Breast epithelium (tissue), 4 donors: Measurements from ENCODE around the gene ATP7B. TPM values are rescaled to one million over a fixed set of nuclear protein-coding genes. Genes with fewer than 3 reads are reported as not detected.

Experiments
- DNase-seq, 2 donors: peaks; one replicate each; pipeline ENCODE4 v3.0.0-alpha.2; 2019; ENCODE audit warnings: low spot score in 2 of 2
- H3K27ac ChIP-seq, 2 donors: fragments of 200-600 bp; sonication (generic) in 1 of 2; one replicate each; pipeline ENCODE4 v1.5.1; 2016 to 2019; ENCODE audit warnings: mild to moderate bottlenecking in 1 of 2
- H3K27me3 ChIP-seq, 2 donors: fragments of 200-600 bp; sonication (generic) in 1 of 2; one replicate each; pipeline versions ENCODE4 v1.5.1 to v1.6.0; 2017 to 2019; ENCODE audit warnings: control low read depth in 1 of 2, mild to moderate bottlenecking in 1 of 2
- H3K36me3 ChIP-seq: fragments of 200-600 bp; one replicate; pipeline ENCODE4 v1.5.1; 2019
- H3K4me1 ChIP-seq, 2 donors: fragments of 200-600 bp; sonication (generic); one replicate each; pipeline ENCODE4 v1.5.1; 2016 to 2019; ENCODE audit warnings: control low read depth in 1 of 2
- H3K4me3 ChIP-seq, 3 donors: fragments of 200-600 bp; sonication (generic); 1 replicate in 2 of 3; 2 replicates in 1 of 3; pipeline ENCODE4 v1.5.1; 2016 to 2019; ENCODE audit warnings: mild to moderate bottlenecking in 3 of 3, moderate library complexity in 2 of 3
- H3K9me3 ChIP-seq, 2 donors: fragments of 200-600 bp; sonication (generic) in 1 of 2; one replicate each; pipeline ENCODE4 v1.5.1; 2016 to 2019; ENCODE audit warnings: control low read depth in 1 of 2
- CTCF ChIP-seq, 3 donors: fragments of 450-650 bp; IDR thresholded peaks; one replicate each; pipeline ENCODE4 v1.5.1; 2016 to 2017; ENCODE audit warnings: antibody characterized with exemption in 3 of 3, mild to moderate bottlenecking in 3 of 3, moderate library complexity in 3 of 3
- POLR2A ChIP-seq: fragments of 450-650 bp; IDR thresholded peaks from one replicate; pipeline ENCODE4 v1.6.1; 2016; ENCODE audit warnings: antibody characterized with exemption, mild to moderate bottlenecking, moderate library complexity
- POLR2AphosphoS5 ChIP-seq, 3 donors: sonication (generic); formaldehyde crosslinking; IDR thresholded peaks; one replicate each; pipeline ENCODE4 v1.6.1; 2017; ENCODE audit warnings: antibody characterized with exemption in 3 of 3
- intact Hi-C: fragments of 100-400 bp; cut with DNase I; formaldehyde crosslinking; loops from one replicate; pipeline ENCODE4 v1.15.1; 2023; ENCODE audit warnings: low total_unique reads
- total RNA-seq, 3 donors: library from RNA; depleted of rRNA; stranded (reverse); fragments of >200 nt; gene quantifications; one replicate each; pipeline ENCODE4 v1.1.0, GENCODE V29; 2016

ATP7B gene
- total RNA-seq, 3 donors from 2014 or later = 6.9 to 9.2 (median 7.2) TPM

GRCh38 chr13:51933466-51934058 lies 77.7 kb downstream of the ATP7B start:
- intact Hi-C loops = no loop called here

GRCh38 chr13:51932231-51932630 lies 79.0 kb downstream of the ATP7B start:
- H3K9me3 ChIP-seq = no peaks in the 10 kb centered on the region
- intact Hi-C loops = no loop called here
- no peak overlapping the region for H3K27ac ChIP-seq
- no peaks in the 10 kb centered on the region for H3K4me1 ChIP-seq
- DNase-seq = no peak
- H3K4me3 ChIP-seq = no peak overlapping the region
- no peaks in the 10 kb centered on the region for H3K36me3 ChIP-seq
- H3K27me3 ChIP-seq = no peaks in the 10 kb centered on the region
- TF ChIP-seq POLR2AphosphoS5 (IDR thresholded peaks at IDR 0.05) (no peak), POLR2A (no peak), CTCF (IDR thresholded peaks at IDR 0.05) (no peak)

More at GRCh38 chr13:51933466-51934058, 77.7 kb downstream of the ATP7B start:
- no peaks in the 10 kb centered on the region for H3K27me3 ChIP-seq
- no peaks in the 10 kb centered on the region for H3K36me3 ChIP-seq
- H3K4me3 ChIP-seq = no peak overlapping the region
- no peak overlapping the region for H3K27ac ChIP-seq
- H3K9me3 ChIP-seq = no peaks in the 10 kb centered on the region
- no peak for TF ChIP-seq CTCF (IDR thresholded peaks at IDR 0.05)
- TF ChIP-seq POLR2A = no peak
- no peak for TF ChIP-seq POLR2AphosphoS5 (IDR thresholded peaks at IDR 0.05)
- DNase-seq = no peak
- no peaks in the 10 kb centered on the region for H3K4me1 ChIP-seq

- intact Hi-C loops = no loop called here
These were observed 79.6 kb downstream of the ATP7B start for GRCh38 chr13:51931606-51932005.

GRCh38 chr13:51929699-51930098 lies 81.6 kb downstream of the ATP7B start:
- H3K4me1 ChIP-seq = no peaks in the 10 kb centered on the region
- no peaks in the 10 kb centered on the region for H3K36me3 ChIP-seq
- no peak overlapping the region for H3K4me3 ChIP-seq
- H3K9me3 ChIP-seq = no peaks in the 10 kb centered on the region
- intact Hi-C loops = no loop called here
- H3K27me3 ChIP-seq = no peaks in the 10 kb centered on the region
- no peak for TF ChIP-seq POLR2AphosphoS5 (IDR thresholded peaks at IDR 0.05)
- no peak for TF ChIP-seq CTCF (IDR thresholded peaks at IDR 0.05)
- DNase-seq = no peak
- H3K27ac ChIP-seq = no peak overlapping the region

More at GRCh38 chr13:51931606-51932005, 79.6 kb downstream of the ATP7B start:
- Histone ChIP-seq H3K36me3 (no peaks in the 10 kb centered on the region), H3K4me1 (no peaks in the 10 kb centered on the region), H3K27me3 (no peaks in the 10 kb centered on the region), H3K9me3 (no peaks in the 10 kb centered on the region), H3K27ac (no peak overlapping the region), H3K4me3 (no peak overlapping the region)
- TF ChIP-seq POLR2A = no peak
- no peak for TF ChIP-seq CTCF (IDR thresholded peaks at IDR 0.05)
- TF ChIP-seq POLR2AphosphoS5 (IDR thresholded peaks at IDR 0.05) = no peak
- no peak for DNase-seq

GRCh38 chr13:51928231-51928630 lies 83.0 kb downstream of the ATP7B start:
- no peak overlapping the region for H3K27ac ChIP-seq
- intact Hi-C loops = no loop called here
- no peak for DNase-seq
- no peaks in the 10 kb centered on the region for H3K9me3 ChIP-seq
- no peak overlapping the region for H3K4me3 ChIP-seq
- no peaks in the 10 kb centered on the region for H3K4me1 ChIP-seq
- no peaks in the 10 kb centered on the region for H3K27me3 ChIP-seq
- TF ChIP-seq POLR2AphosphoS5 (IDR thresholded peaks at IDR 0.05) (no peak), CTCF (IDR thresholded peaks at IDR 0.05) (no peak), POLR2A (no peak)
- no peaks in the 10 kb centered on the region for H3K36me3 ChIP-seq
